ENCODE results near the gene CHST11.

GRCh38 chr12:104538891-104539462 is 82.2 kb downstream of the CHST11 start:
- TF ChIP-seq CTCF (IDR thresholded peaks at IDR 0.05), result no peak
- no peak for TF ChIP-seq POLR2A (IDR thresholded peaks at IDR 0.05)
